ENCODE data around the gene PRKG1.
"Not testable (repeated sequence)": the region's sequence is repeated elsewhere in the genome, so short reads cannot be mapped to it uniquely, and the experiment has no call there.

PRKG1 gene

DNA sequence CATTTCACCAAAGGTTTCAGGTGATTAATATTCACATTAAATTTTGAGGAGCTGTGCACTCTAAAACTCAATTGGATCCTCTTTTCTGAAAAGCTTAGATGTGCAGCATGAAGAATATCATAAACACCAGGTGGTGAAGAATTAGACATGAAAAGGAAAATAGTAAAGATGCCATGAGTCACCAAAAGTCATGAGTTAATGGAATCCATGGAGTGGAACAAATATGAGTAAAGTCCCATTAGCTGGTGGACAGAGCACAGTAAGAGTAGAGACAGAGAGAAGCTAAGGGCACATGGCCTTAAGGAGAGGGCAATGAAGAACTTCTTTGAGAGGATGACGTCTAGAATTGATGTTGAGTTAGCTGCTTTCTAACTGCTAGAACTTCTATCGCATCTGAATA, 353.5 kb downstream of the PRKG1 start:
- no peak for DNase-seq (ENCODE audit: low read depth)

DNA sequence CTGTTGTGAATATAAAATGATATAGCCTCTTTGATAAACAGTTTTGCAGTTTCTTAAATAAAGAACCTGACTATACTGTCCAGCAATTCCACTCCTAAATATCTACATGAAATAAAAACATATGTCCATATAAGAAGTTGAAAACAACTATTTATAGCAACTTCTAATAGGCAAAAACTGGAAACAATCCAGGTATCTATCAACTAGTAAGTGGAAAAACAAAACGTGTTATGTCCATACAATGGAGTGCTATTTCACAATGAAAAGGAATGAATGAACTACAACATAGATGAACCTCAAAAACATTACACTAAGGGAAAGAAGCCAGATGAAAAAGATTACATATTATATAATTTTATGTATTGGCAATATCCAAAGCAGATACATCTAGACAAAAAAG, 356.2 kb downstream of the PRKG1 start:
- DNase-seq (ENCODE audit: low read depth) = no peak

DNA sequence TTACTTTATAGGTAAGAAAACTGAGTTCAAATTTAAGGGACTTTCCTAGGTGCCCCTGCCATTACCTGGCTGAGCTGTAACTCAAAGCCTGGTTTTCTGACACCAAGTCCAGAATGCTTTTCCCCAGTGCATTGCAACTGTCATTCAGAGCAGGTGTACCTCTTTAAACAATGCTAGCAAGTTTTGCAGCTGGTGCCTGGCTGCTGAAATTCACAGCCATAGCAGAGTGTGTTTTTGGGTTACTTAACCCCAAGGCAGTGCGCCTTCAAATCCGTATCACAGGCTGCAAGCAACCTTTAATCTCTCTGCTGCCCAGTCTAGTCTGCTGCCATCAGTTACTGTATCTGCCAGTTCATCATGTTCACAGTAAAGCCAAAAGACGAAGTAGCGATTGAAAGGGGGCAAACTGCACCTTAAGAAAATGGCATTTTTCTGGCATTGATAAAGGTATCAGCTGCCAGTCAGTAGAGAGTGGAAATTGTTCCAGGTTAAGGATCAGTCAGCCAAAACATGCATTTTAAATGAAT, 359.7 kb downstream of the PRKG1 start:
- no peak for DNase-seq (ENCODE audit: low read depth)

DNA sequence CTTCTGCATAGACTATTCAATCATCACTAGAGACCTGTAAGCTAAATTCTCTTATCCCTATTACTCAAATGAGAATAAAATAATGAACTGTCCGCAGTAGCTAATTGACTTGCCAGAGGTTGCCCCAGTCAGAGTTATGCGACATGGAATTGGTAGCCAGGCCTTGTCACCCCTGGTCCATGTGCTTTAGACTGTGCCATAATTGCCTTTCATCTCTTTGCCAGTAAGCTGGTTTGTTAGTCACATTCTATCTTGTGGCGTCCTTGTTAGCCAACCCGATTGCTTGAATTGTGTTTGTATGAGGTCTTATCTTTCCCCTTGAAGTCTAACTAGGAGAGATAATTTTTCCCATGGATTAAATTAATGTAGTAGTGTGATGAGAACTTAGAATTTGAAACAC, 362.5 kb downstream of the PRKG1 start:
- no peak for DNase-seq (ENCODE audit: low read depth)

DNA sequence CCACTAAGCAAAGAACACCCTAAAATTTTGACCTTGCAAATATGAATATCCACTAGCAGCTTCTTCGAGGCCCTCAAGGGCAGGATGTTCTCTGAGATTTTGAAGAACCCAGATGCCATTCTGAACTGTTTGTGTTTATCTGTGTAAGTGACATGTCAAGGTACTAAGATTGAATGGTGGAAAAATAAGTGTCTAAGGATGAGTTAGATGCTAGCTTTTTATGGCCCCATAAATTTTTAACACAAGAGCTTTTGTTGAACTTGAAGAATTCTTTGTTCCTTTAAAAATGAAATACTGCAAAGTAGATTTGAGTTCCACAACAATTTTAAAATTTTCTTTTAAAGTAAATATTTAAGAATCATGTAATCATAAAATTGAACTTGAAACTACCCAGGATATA, 365.4 kb downstream of the PRKG1 start:
- no peak for DNase-seq (ENCODE audit: low read depth)

DNA sequence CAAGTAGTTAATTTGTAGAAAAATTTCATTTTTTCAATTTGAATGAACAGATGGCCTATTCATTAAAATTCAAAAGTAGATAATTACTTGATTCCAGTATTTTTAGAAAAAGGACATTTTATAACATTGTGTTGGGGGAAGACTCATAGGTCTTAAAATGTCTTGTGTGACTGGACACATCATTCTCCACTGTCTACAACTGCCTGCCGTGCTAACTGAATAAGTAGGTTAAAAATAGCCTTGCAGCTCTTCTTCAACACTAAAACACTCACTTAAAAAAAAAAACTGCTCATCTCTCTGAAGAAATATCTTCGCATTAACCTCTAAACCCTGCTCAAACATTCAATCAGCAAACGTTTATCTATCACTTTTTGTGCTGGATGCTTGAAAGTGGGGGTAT, 371.3 kb downstream of the PRKG1 start:
- no peak for DNase-seq (ENCODE audit: low read depth)

DNA sequence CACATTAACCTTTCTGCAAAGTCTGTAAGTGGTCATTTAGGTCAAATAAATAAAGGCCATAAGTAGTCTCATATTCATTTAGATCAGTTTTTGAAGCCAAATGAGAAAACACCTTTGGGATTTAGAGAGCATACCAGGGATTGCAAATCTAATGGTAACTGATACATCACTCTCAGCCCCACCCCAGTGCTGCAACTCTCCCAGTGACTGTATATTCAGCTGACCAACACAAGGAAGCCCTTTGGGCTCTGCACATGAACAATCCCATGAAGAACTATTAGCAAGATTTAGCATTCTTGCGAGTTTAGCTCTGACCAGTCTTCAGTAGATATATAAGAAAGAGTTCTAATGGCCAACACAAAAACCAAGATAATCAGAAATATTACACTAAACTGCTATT, 372.8 kb downstream of the PRKG1 start:
- DNase-seq (ENCODE audit: low read depth) = no peak

DNA sequence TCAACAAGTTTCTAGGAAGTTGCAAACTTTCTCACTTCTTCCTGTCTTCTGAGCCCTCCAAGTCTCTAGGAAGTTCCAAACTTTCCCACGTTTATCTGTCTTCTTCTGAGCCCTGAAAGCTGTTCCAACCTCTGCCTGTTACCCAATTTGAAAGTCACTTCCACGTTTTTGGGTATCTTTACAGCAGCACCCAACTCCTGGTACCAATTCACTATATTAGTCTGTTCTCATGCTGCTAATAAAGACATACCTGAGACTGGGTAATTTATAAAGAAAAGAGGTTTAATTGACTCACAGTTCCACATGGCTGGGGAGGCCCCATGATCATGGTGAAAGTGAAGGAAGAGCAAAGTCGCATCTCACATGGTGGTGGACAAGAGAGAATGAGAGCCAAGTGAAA, 381.5 kb downstream of the PRKG1 start:
- not testable (repeated sequence) for DNase-seq (ENCODE audit: low read depth)

DNA sequence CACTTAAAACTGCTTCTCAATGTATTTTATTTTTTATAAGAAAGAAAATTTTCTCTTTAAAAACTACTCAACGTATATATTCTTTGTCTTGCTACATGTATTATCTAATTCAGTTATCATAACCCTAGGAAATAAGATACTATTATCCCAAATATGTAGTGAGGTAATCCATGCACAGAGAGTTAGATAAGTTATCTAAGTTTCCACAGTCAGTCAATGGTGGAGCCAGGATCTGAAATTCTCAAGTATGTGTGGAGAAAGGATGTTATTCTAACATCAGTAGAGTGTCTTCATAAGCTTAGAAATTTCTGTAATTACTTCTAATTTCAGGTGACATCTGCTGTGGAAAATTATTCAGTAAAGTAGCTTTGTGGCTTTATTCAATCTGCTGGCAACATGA, 385.2 kb downstream of the PRKG1 start:
- no peak for DNase-seq (ENCODE audit: low read depth)

DNA sequence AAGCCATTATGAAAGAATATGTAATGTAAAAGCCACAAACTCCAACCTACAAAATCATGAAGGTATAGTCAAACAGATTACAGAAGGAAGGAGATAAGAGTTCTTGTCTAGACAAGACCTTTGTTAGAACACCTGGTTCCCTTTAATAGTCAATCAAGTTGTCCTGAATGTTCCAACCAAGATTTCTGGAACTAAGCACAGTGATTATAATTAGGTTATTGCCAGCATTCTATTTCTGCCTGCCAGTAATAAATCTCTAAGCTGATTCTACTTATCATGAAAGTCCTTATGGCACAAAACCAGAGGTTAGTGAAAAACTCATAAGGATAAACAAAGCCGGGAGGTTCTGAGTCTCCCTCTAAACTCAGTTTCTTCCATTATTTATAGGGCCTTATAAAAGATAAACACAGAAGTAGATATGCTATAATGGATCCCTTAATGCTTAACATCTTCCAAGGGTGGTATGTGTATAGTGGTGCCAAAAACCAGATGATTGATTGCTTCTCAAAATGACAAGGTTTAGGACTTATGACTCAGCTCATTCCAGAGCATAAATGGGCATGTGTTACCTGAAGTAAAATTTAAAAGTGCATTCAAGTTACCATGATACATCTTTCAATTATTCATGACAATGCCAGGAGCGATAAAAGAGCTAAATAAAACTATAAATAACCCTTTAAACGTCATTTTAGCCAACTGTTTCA, 387.9 kb downstream of the PRKG1 start:
- no peak for DNase-seq (ENCODE audit: low read depth)

DNA sequence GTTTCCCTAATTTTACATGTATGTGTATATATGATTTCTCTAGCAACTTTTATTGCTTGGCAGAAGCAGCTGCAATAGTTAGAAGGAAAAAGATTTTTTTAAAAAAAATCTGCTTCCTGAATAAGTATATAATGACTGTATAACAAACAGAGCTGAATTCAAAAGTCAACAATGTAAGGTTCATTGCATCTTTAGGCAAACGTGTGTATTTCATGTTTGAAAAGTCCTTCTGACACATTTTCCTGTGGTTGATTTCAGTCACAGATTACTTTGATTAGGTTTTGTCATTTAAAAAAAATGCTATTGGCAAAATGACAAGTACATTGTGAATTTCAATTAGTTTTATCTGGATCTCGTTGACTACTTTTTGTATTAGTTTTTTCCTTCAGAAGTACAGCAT, 394.1 kb downstream of the PRKG1 start:
- no peak for DNase-seq (ENCODE audit: low read depth)

DNA sequence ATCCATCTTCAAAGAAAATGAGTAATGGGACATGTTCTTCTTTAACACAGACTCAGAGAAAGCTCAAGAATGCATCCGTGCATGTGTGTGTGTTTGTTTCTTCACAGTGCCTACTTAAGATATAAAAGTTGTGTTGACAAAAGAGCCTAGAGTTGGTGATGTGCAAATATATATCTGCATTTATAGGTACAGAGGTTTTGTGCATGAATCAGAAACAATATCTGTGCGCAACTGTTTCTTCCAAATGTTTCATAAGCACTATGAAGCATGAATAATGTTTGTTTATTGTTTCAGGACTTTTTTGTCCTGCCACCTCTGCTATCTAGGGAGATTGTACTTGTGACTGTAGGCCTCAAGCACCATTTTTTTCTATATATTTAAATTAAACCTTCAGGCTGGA, 395.4 kb downstream of the PRKG1 start:
- no peak for DNase-seq (ENCODE audit: low read depth)

DNA sequence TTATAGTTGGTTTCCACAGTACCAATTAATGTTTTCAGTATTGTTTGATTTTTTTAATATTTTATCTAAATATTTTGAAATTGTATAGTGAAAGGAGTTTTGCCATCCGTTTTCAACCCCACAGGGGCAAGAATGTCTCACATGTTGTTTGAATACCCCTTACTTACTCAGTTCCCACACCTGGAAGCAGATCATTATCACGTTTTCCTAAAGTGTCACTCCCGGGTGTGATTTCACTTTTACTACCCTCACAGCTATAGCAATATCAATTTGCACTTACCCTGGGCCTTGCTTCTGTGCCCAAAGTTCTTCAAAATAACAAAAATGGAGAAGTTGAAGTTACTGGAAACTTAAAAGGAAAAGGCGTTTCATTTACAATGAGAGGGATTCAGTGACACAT, 397.0 kb downstream of the PRKG1 start:
- DNase-seq (ENCODE audit: low read depth) = no peak

DNA sequence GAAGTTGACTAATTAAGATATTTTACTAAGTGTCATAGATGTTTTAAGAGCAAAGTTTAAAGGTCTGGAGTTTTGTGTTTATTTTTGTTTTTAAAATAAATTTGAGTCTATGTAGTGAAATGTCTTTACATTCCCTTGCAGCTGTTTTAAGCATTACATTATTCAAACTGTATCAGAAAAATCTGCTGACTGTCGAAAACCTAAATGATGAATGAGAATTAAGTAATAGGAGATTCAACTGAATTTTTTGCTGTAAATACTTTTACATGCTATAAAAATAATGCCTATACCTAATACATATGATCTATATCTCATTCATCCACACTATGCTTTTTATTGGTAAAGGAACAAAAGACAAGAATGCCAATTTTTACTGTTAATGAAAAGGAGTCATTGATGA, 397.9 kb downstream of the PRKG1 start:
- no peak for DNase-seq (ENCODE audit: low read depth)

DNA sequence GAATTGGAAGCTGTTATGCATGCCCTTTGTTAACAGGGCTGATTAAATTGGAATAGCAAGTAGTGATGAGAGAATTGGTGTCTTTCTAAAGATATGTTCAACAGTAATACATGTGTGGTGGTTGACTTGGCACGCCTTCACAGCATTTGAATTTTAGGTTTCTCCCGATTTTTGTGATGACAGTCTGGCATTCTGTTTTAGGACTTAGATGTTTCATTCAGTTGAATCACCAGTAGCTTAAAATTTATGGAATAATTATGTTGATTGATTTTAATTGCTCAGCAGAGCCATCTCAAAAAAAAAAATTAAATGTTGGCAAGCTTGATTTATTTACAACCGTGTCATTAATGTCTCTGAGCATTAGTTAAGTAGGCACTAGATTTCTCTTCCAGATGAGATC, 405.4 kb downstream of the PRKG1 start:
- DNase-seq (ENCODE audit: low read depth) = no peak

DNA sequence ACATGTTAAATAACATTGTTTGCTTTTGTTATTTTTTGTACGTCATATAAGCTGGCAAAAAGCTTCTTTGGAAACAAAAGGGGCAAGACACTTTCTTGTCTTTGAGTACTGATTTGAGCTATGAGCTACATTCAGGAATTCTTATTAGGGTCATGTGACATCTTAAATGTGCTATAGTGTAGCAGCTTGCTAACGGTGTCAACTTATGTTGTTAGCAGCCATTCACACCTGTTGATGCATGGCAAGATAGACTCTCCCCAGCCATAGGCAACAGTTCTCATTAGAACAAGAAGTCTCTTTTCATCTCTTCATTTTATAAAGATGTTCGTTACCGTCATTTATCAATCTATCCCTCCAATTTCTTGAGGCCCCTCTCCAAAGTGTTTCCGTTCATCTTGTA, 411.4 kb downstream of the PRKG1 start:
- DNase-seq (ENCODE audit: low read depth) = no peak

DNA sequence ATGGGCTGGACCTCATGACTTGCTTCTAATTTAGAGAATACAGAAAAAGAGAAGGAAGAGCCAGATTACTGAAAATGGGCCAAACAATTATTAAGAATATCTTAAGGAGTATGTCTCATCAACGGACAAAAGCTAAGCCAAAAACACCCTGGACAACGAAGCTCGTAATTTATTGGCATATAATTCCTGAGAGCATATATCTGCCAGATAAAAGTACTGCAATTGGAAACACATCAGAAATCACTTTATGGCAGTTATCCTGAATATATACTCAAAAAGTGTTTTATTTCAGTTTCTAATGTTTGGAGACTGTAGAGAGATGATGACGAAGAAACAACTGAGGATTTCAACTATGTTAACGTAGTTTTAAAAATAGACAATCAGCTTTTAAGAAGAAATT, 413.3 kb downstream of the PRKG1 start:
- no peak for DNase-seq (ENCODE audit: low read depth)

DNA sequence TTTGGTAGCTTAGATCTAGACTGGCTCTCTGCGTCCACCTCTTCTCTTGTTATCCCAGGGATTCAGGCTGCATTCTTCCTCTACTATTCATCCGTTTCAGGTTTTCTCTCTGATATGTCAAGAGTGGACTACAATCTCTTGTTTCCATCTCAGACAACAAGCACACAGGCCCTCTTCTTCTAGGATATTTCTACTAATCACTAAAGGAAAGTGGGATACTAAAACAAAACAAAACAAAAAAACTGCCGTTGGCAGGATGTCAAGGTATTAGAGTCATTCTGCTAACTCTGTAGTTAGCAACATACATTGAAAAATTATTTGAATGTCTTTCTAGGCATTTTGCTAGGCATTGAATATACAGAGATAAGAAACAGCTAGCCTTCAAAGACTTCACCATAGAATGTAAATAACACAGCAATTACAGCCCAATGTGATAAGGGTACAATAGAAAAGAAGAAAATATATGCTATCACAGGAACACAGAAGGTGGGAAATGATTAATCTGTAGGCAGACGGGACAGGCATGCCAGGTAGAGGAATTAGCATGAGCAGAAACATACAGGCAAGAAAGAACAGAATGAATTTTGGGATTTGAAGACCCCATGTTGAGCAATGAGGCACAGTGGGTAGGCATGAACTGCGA, 414.6 kb downstream of the PRKG1 start:
- DNase-seq (ENCODE audit: low read depth) = no peak

DNA sequence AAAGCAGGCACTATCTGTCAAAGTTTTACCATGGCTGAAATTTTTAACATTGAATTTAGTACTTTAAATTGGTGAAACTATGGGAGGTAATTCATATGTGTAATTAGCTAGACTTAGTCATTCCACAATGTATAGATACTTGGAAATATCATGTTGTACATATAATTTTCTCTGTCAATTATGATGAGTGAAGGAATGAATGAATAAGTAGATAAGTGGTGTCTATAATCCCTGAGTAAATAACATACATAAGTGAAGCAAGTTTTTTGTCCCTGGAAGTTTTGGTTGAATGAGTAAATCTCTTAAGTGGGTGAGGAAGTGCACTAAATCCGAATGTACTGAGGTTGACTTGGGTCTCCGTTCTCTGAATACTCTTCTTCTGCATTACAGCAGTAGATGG, 424.1 kb downstream of the PRKG1 start:
- no peak for DNase-seq (ENCODE audit: low read depth)

DNA sequence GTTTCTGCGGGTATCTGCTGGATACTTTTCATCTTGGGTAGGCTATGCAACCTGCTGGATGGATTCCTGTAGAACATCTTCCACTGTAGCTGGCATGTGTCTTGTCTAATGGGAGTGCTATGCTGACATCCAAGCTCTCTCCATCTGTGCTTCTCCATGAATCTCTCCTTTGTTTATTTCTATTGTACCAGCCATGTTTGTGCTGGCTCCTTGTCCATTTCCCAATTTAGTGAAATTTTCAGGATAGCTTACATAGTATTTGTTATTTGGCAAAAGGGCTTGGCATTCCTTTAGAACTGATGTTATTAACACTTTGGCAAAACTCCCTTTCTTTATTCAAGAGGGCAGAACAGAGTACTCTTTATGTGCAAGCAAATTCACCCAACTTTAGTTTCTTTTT, 427.1 kb downstream of the PRKG1 start:
- no peak for DNase-seq (ENCODE audit: low read depth)

DNA sequence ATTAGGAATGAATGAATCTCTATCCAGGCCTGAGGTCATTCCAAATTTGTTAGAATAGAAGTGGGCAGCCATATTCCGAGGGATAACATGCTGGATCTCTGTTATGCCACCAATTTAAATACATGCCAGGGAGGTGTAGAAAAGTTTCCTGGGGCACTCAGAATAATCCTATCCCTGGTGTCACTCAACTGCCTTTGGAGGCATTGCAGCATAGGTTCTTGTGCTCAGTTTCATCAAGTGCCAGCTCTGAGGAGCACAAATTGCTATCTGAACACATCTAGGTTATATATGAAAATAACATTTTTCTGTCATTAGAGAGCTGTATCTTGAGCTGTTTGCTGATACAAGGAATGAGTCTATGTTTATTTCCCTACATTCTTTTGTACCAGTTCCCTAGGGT, 427.8 kb downstream of the PRKG1 start:
- no peak for DNase-seq (ENCODE audit: low read depth)

DNA sequence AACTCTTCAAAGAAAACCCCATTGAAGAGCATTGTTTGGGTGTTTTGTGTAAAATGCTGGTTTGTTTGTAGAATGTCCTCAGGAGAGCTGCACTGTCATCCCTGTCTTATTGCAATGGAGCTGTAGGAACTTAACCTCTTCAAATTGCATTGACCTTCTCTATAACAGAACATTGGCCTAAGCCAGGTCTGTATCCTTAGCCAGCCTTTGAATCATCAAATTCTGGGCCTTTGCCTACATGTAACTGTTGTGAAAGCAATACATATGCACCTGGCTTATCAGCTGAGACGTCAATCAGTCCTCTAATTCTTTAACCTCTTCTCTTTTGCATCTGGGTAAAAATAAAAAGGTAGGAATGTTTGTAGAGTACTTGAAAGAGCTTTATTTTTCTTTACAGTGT, 429.1 kb downstream of the PRKG1 start:
- DNase-seq (ENCODE audit: low read depth) = no peak

DNA sequence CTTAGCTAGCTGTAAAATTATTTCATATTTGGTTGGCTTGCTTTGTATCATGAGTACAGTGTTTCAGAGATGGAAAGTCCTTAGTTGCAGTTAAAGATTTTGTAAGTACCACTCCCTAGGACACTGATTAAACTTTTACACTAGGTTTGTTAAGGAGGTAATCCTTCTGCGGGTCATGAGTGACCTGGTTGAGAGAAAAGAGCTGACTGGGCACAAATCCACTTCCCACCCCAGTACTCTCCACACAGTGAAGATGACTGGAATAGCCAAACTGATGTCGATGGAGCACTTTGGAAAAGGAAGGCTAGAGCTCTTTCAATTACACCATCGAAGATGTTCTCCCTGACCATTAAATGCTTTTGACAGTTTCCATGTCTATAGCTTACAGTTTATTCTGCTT, 433.2 kb downstream of the PRKG1 start:
- no peak for DNase-seq (ENCODE audit: low read depth)

DNA sequence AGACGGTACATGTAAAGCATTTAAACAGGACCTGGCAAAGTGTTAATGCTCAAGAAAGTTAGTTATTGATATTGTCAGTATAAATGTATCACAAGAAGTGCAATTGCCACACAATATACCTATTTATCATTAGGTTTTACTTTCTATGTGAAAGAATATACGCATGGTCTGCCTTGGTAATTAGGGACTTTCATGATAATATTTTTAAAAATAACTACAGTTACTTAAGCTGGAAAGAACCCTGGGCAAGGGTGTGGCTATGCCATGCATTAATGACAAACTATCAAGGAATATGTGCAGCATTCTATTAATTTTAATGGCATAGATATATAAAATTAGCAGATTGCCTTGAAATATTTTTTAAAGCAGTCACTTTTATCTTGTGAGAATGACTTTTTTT, 433.9 kb downstream of the PRKG1 start:
- no peak for DNase-seq (ENCODE audit: low read depth)

Data from activated T-helper 1 cell treated with Interleukin-2 at 50 U/mL for 16 hours (primary cell).